Aortic smooth muscle cell (primary cell): ENCODE data around the gene SLAIN1. TPM values are rescaled to one million over a fixed set of nuclear protein-coding genes. Genes with fewer than 3 reads are reported as not detected.

Experiments used
- total RNA-seq: library from RNA; depleted of rRNA; stranded (reverse); fragments of >200 nt; gene quantifications from 2 replicates; pipeline ENCODE4 v1.2.3, GENCODE V29; 2014

The SLAIN1 gene
- 2.7 and 13.2 TPM in 2 replicates for total RNA-seq

GRCh38 chr13:77697217-77698103, at the start of gene SLAIN1:
Gene SLAIN1, plus strand, starts transcription at chr13:77697687. Its CDS starts 227 bp downstream, at chr13:77697914.

Other genes starting within 250 kb of the SLAIN1 start
- gene SCEL, start 162.0 kb upstream of the SLAIN1 start, total RNA-seq = under 0.01 TPM in 1 of 2 replicates, not detected in the other
- 2.3 and 9.4 TPM in 2 replicates for gene EDNRB, start 221.1 kb downstream of the SLAIN1 start, total RNA-seq